GM19467 (cell line): ENCODE measurements around the gene CDKL4.
"Not testable (repeated sequence)": the region's sequence is repeated elsewhere in the genome, so short reads cannot be mapped to it uniquely, and the experiment has no call there.

Experiments
- ATAC-seq: cut with Tn5 transposase; IDR thresholded peaks from one replicate; pipeline ENCODE4 v1.9.1; 2021; ENCODE audit warnings: mild to moderate bottlenecking, moderate library complexity; ENCODE audit not compliant: unreplicated experiment

Gene CDKL4

GRCh38 chr2:39243469-39244123, at the start of gene CDKL4:
Gene CDKL4 (minus strand): TSS chr2:39243970.
- no peak for ATAC-seq

- no peak for ATAC-seq
Measured at GRCh38 chr2:39290433-39290832, 46.7 kb upstream of the CDKL4 start.

- ATAC-seq, result no peak
Measured at GRCh38 chr2:39289609-39290008, 45.8 kb upstream of the CDKL4 start.

- ATAC-seq, result no peak
Measured at GRCh38 chr2:39283561-39283960, 39.8 kb upstream of the CDKL4 start.

- no peak for ATAC-seq
Measured at GRCh38 chr2:39281391-39281790, 37.6 kb upstream of the CDKL4 start.

GRCh38 chr2:39275016-39275415, 31.2 kb upstream of the CDKL4 start:
- no peak for ATAC-seq

GRCh38 chr2:39269941-39270340, 26.2 kb upstream of the CDKL4 start:
- no peak for ATAC-seq

- ATAC-seq, result no peak
Measured at GRCh38 chr2:39266916-39267434, 23.2 kb upstream of the CDKL4 start.

- peak; percentile 68 for ATAC-seq
Measured at GRCh38 chr2:39266139-39266805, 22.5 kb upstream of the CDKL4 start.

- ATAC-seq, result no peak
Measured at GRCh38 chr2:39265315-39265714, 21.5 kb upstream of the CDKL4 start.

- ATAC-seq, result peak; percentile 56
Measured at GRCh38 chr2:39264733-39265132, 21.0 kb upstream of the CDKL4 start.

- no peak for ATAC-seq
Measured at GRCh38 chr2:39260087-39260486, 16.3 kb upstream of the CDKL4 start.

GRCh38 chr2:39256040-39256439, 12.3 kb upstream of the CDKL4 start:
- ATAC-seq, result no peak

GRCh38 chr2:39252888-39253518, 9.2 kb upstream of the CDKL4 start:
- ATAC-seq, result no peak

GRCh38 chr2:39247512-39248043, 3.8 kb upstream of the CDKL4 start:
- no peak for ATAC-seq

GRCh38 chr2:39246382-39246980, 2.7 kb upstream of the CDKL4 start:
- no peak for ATAC-seq

GRCh38 chr2:39244963-39245625, 1.3 kb upstream of the CDKL4 start:
- not testable (repeated sequence) for ATAC-seq

- not testable (repeated sequence) for ATAC-seq
Measured at GRCh38 chr2:39244241-39244862, 582 bp upstream of the CDKL4 start.

GRCh38 chr2:39241588-39241987, 2.2 kb downstream of the CDKL4 start:
- ATAC-seq, result no peak

- no peak for ATAC-seq
Measured at GRCh38 chr2:39240758-39241157, 3.0 kb downstream of the CDKL4 start.
